AG20443 (cell line): ENCODE measurements around the gene WNT7A.

Experiments
- DNase-seq: peaks from one replicate; pipeline ENCODE4 v3.0.0; 2012; ENCODE audit warnings: low spot score, mixed read lengths

The WNT7A gene

DNA sequence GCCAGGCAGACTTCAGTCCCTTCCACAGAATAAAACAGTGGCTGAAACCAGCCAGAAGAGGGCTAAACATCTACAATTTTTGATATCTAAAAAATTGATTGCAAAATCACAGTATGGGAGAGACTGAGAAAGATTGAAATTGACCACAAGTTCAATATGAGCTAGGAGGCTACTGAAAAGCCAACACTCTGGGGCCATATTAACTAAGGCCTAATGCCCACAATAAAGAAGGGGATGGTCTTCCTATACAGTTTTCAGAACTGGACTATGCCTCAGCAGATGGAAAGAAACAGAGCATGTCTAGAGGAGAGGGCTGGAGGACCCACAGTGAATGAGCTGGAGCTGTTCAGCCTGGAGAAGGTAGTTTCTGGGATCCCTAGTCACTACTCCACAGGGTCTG, 53.2 kb downstream of the WNT7A start:
- DNase-seq: no peak

DNA sequence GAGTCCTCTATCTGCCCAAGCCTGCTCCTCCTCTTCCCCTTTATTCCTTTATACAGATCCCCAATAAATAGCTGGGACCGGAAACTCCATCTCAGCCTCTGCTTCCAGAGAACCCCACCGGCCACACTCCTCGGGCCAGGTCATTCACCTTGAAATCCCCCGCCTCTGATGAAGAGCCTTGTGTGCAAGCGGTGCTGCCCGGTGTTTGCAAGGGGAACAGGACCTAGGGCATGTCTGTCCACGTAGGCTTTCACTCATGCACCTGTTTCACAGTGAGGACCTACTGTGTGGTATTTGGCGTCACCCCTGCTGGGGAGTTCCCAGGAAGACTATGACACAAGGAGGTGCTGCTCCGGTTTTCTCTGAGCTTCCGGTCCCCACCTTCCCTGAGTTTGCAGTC, 54.0 kb downstream of the WNT7A start:
- DNase-seq: no peak

DNA sequence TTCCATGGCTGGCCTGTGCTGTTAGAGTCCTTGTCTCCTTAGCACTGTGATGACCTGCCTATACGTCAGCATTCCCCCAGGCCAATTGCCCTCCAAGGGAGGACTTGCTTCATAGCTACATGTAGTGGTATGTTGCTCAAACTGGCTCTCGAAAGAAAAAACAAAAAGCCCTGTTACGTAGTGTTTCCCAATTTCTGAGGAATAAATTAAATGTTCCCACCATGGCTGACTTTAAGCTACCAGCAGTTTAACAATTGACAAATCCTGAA, 54.6 kb downstream of the WNT7A start:
- DNase-seq: no peak

DNA sequence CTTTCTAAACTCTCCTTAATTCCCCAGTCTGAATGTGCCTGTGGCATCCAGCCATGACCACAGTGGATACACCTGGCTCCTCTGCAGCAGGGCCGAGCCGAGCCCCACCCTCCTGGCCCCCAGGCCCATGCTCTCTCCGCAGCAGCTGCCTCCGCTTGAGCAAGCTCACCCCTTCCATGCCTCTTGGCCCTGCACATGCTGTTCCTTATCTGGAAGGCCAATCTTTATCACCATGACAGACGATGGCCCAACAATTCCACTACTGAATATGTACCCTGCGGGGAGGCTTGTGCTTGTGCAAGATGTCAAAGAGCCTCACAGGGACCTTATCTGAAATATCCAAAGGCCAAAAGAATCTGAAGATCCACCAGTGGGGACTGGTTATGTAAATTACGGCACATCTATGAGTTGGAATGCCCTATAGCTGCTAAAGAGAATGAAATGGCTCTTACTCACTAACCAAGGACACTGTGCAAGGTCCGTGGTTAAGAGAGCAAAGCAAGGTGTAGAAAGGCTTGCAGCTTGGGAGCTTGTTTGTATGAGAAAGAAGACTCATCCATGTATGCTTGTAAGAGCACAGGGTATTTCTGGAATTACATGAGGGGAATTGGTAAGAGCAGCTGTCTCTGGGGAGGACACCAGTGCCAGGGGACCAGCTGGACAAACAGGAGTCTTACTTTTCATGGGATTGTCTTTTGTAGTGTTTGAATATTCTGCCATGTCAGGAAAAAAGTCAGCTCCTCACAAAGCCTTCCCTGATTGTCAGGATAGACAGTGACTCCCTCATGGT, 55.2 kb downstream of the WNT7A start:
- DNase-seq: no peak

DNA sequence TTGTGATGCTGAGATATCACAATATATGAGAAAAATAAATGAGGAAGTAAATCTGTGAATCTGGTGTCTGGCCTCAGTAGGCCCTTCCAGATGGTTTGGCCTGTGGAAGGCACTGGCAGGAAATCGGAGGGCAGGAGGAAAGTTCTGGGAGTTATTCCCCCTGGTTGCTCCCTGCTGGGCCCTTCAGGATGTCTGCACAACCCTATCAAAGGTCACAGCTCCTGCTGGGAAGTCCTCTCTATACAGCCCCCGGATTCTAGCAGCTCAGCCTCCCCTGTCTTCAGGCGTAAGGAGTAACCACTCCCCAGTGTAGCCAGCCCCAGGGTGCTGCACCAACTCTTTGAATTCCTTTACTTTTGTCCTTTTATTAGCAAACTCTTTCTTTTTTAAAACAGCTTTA, 56.2 kb downstream of the WNT7A start:
- no peak for DNase-seq

DNA sequence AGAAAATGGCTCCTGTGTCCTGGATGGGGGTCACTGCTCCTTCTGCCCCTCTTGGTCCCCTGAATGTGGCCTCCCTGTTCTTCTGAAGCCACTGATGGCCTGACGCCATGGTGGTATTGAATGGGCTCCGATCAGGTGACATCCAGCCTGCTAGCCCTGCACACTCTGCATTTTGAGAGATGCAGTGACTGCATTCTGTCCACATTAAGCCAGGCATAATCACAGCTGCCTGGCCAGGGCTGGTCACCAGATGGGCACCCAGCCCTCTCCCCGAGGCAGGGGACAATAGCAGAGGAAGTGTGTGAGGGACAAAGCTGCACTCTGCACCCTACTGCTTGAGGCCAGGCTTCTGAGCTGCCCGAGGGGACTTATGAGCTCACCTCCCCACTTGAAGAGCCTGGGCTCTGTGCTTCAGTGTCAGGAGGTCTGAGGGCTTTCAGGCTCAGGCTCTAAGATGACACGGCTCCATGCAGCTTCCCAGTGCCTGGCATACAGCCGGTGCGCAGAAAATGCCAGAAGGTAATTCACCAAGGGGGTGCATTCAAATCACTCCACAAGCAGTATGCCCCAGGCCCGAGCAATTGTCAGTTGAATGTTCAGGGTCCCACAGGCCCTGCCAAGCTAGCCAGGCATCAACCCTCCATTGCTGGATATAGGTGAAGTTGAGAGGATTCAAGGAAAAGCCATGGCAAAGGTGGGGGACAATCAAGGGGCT, 56.8 kb downstream of the WNT7A start:
- no peak for DNase-seq

DNA sequence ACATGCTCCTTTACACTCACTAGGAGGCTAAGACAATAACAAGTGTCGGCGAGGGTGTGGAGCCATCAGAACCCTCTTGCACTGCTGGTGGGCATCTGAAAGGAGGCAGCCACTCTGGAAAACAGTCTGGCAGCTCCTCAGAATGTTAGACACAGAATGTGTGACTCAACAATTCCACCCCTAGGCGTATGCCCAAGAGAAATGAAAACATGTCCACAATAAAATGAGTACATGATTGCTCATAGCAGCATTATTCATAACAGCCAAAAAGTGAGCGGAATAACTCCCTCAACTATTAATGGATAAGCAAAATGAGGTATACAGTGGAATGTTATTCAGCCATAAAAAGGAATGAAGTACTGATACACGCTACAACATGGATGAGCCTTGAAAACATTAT, 57.8 kb downstream of the WNT7A start:
- DNase-seq: no peak

DNA sequence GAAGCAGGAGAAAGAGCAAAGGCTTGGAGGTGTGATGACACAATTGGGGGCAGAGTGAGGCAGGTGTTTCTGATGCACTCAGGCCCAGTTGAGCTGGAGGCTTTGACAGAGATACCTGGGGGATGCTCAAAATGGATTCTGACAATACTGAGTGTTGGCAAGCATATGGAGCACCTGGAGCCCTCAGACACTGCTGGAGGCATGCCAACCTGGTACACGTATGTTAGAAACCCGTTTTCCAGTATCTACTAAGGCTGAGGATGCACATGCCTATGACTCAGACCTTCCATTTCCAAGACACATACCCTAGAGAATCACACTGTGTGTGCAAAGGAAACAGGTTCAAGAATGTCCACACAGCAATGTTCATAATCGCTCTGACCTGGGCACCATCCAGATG, 58.7 kb downstream of the WNT7A start:
- no peak for DNase-seq

DNA sequence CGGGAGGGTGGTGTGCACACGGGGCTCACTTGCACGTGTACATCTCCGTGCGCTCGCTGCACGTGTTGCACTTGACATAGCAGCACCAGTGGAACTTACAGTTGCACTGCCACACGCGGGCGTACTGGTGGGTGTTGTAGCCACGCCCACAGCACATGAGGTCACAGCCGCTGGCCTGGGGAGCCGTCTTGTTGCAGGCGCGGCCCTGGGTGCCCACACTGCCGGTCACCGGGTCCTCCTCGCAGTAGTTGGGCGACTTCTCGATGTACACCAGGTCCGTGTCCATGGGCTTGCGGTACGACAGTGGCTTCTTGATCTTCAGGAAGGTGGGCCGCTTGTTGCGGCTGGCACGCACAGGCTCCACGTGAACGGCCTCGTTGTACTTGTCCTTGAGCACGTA, 61.0 kb downstream of the WNT7A start:
- DNase-seq: no peak

DNA sequence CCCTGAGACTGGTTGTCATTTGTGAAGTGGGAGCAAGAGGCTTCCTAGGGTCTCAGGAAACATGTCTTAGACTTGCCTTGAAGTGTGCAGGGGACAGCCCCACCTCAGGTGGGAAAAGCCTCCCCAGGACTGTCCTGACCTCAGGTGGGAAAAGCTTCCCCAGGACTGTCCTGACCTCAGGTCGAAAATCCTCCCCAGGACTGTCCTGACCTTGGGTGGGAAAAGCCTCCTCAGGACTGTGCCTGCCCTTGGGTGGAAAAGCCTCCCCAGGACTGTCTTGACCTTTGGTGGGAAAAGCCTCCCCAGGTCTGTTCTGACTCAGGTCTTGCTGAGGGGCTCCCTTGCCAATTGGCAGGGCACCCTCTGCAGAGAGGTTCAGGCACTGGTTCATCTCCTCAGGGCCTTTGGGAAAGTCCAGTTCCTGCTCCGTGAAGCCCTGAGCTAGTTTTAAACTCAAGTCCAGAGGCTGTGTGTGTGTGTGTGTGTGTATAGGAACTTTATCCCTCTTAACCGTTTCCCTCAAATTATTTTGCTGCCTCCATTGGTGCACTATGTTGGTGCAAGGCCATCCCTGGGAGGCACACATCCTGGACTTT, 64.7 kb downstream of the WNT7A start:
- DNase-seq: no peak

DNA sequence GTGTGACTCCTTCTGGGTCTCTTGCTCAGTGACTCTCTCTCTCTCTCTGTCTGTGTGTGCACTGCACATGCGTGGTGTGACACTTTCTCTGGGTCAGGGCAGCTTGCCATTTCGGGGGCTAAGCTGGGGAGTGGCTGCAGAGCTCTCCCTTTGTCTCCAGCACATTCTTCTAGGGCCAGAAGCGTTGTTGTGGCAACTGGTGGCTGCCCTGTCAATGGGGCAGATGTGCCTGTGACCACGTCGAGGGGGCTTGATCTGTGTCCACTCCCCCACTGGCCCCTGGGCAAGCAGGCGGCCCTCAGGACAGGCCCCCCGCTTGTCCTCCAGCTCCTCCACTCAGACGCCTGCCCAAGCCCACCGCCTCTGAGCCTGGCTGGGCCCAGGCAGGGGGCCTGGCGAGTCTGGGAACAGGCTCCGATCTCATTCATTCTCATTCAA, 67.8 kb downstream of the WNT7A start:
- DNase-seq: no peak

DNA sequence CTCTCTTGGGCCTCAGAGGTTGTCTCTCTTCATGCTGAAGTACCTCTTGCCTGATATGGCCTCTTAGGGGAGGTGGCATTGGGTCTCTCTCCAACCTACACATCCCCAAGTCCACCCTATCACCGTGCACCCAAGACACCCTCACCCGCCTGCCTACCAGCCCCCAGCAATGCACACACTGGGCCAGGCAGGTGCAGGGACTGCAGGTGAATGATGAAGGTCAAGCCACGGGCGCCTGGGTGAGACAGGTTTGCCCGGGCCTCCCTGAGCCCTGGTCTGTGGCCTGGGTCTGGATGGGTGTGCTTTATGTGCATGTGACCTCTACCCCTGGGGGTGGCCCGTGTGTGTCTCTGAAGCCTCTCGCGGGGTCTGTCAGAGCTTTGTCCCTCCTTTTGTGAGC, 68.3 kb downstream of the WNT7A start:
- DNase-seq: no peak

DNA sequence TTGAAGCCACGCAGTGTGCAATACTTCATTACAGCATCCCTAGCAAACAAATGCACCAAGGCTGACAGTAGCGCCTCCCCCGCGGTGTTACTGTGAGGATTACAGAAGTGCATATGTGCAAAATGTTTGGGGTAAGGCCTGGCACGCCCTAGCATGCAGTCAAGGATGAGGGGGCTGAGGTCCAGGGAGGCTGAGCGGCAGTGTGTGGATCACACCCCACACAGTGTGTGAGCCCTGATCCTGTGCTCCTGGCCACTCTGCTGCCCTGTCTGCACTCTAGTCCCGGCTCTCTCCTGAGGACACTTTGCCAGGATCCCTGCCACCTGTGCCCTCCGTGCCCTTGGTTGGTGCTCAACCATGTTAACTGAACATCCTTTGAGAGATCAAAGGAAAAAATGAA, 71.3 kb downstream of the WNT7A start:
- no peak for DNase-seq

DNA sequence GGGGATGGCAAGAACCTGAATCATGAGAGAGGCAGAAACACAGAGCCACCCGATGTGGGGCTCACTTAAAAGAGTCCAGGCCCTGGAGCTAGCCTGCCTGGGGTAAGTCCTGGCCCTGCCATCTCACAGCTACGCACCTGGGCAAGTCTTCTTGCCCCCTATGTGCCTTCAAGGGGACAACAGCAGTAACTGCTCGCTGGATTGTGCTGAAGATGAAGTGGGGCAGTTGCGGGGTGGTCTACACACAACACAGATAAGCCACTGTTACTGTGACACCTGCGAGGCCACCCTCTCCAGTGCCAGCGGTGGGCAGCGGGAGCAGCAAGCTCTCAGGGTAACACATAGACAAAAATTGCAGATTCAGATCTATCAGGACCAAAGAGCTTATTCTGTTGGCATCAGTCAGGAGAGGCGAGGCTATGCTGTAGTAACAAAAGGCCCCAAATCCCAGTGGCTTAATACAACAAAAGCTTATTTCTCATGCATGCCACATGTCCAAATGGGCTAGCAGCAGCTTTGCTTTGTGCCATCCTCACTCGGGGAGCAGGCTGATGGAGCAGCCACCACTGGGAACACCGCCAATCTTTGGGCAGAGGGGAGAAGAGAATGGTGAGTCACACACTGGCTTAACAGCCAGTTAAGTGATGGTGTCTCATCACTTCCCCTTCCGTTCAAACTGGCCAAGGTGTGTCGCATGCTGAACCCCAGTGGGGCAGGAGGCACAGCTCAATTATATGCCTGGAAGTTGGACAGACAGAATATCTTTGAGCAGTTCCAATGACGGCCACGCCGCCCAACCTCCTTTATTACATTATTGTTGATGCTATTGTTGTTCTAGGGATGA, 78.3 kb downstream of the WNT7A start:
- no peak for DNase-seq

DNA sequence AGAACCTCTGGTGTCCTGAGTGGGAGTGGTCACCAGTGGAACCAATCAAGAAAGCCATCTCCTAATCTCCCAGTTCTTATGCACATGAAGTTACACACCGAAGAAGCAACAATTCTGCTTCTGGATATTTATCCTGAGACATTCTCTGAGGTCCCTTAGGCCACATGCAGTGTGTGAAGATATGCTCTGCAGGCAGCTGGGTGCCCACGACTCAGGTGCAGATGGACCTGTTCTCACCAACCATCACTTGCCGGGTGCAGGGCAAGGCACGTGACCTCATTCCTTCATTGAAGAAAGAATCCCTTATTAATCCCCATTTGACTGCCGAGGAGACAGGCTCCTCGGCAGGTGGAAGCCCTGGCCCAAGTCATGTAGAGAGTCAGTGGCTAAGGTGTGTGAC, 79.8 kb downstream of the WNT7A start:
- DNase-seq: no peak

DNA sequence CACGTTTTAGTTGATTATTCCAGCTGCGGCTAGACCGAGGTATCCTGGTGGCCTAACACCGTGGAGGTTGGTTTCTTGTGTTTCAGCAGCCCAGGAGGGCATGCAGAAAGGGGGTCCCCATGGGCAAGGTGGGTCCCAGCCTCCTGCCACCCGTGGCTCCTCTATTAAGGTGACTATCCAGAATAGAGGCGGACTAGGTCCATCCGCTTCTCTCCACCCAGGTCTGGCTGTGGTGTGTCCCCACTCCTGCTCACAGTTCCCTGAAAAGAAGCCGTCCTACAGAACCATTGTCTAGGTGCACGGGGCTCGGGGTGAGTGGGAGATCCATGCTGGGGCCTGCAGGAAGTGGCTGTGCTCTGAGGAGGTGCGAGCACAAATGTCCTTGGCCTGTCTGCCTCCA, 81.5 kb downstream of the WNT7A start:
- no peak for DNase-seq

DNA sequence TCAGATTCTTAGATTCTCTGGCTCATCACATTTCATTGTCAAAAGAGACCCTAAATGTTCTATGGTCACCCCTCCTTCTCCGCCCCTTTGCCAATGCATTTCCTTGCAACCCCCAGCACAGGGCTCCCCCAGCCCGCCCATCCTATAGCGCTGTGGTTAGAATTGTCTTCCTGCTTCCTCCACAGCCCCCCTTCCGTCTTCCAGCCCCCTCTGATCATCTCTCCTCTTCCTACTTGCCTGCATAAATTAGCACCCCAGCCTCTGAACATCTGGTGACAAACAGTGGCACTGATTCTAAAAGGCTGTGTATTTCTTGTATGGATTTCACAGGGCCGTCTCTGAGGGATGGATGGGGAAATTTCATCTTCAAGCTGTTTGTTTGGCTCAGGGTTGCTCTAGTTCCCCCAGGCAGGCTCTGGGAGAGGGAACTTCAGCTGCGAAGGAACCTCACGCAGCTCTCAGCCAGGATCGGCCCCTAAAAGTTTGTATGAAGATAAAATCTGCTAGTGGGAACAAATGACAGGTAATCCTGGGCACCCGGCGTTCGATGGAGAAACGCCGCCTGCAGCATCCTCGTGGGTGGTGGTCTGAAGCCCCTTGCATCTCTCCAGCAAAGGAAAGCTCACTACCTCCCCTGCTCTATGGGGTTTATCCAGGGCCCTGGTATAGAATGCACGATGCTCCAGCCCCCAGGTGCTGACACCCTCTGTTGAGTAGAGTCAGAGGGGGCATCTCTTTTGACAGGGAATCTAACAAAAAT, 83.0 kb downstream of the WNT7A start:
- no peak for DNase-seq

DNA sequence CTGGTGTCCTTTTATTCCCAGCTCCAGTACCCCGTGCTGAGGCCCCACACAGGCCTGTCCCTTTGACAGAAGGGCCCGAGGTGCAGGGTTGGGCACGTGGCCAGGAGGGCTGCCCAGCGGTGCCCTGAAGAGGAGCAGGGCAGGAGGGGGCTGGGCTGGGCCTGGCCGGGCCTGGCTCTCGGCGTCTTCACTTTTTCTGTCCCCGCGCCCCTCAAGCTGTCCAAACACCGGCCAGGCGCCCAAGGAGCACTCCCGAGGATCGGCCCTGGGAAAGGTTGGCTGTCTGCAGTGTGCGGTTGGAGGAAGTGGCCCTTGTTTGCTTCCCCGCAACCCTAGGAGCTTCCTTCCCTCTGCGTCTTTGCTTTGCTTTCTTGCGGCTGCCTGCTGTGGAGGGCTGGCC, 84.1 kb downstream of the WNT7A start:
- DNase-seq: no peak

DNA sequence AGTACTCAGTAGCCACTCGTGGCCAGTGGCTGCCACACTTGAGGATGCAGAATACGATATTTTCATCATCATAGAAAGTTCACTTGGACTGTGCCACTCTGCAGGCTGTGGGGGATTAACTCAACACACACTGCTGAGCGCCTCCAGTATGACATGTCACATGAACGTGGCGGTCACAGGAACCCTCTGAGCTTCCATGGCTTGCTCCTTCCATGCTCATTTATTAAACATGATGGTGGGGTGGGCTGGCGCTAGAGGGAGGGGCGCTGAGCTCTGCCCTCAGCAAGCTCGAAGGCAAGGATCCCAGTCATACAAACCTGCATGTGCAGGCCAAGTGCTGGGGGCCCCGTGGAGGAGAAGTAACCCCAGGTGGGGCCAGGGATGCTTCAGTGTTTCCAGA, 85.5 kb downstream of the WNT7A start:
- no peak for DNase-seq

DNA sequence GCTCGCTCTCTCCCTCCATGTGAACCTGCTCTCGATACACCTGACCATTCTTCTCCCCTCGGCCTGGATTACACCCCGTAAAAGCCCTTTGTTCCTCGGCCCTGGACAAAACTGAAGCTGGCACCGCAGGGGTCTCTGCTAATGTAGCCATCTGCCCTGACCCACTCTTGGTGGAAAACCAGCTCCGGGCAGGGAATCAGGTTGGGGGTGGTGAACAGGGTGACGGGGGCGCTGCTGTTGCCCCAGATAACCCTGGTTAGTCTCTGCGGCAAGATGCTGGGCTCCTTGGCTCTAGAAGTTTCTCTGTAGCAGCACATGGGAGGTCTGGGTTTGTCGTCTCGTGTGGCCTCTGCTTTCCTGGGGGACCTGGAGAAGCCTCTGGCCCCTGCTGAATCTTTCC, 86.4 kb downstream of the WNT7A start:
- no peak for DNase-seq

DNA sequence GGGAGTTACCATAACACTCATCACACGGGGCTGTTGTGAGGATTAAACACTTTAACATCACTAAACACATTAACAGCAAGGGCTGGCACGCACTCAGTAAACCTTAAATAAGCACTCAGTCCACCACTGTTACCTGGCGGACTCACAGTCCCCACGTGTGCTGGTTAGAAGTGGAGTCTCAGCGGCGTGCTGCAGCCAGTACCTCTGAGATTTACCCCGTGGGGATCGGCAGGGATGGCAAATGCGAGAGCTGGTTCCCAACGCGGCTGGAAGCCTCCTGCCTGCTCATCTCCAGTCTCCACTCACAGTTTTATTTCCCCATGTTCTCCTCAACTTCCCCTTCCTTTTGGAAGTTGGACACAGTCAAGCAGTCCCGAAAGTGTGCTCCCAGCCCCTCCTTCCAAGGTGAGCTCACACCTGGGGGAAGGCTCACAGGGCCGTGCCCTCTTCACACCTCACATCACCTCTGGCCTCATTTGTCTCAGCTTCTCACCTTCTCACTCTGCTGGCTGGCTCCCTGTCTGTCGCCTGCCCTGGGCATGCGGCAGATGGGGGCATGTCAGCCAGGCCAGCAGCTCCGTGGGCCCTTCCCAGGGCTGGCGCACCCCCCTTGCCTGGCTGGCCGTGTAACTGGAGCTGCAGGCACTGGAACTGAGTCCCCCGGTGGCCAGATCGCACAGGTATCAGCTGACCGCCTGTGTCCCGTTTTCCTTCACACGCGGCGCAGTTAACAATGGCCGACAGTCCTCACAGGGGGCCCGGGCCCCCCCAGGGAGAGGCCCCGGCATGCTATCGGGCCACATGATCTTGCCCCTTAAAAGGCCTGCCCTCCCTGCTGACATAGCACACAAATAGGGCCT, 87.1 kb downstream of the WNT7A start:
- no peak for DNase-seq
